Medulla oblongata (tissue), 1 donor: ENCODE measurements around the gene TOX2.
A peak's percentile ranks its signal among the peaks of the same experiment; 100 is the strongest.

Experiments used
- DNase-seq: peaks from one replicate; pipeline ENCODE4 v3.0.0-alpha.2; 2015; ENCODE audit errors: extremely low spot score

Gene TOX2

DNA sequence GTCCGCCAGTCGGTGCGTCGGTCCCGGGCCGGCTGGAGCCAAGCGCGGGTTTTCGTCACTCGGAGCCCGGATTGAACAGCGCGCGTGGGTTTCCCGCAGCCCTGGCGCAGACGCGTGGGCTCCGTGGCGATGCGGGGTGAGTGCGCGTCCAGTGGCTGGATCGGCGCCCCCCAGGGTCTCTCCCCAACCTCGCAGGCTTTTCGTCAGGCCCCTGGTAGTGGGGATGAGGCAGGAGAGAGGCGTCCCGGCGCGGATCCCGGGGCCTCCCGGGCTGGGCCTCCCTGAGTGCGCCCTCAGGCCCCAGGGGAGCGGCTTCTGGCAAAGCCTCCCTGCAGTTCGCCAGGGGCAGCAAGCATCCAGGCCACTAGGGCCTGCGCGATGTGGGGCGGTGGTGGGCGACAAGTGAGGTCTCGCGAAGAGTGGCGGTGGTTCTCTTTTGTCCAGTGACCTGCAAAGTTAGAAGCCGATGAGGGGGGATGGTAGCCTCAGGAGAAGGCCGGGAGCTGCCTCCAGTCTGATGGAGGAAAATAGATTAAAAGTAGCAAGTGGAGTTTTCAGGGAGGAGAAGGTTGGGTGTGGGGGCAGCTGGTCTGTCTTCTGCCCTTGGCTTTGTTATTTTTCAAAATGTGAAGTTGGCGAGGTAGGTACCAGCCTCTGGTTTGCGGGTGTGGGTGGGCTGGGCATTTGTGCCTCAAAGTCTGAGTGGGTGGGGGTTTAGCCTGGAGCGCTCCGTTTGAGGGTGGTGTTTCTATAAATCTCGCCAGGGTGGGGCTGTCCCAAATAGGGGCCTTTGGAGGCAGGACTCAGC, 1.6 kb downstream of the TOX2 start:
- no peak for DNase-seq

DNA sequence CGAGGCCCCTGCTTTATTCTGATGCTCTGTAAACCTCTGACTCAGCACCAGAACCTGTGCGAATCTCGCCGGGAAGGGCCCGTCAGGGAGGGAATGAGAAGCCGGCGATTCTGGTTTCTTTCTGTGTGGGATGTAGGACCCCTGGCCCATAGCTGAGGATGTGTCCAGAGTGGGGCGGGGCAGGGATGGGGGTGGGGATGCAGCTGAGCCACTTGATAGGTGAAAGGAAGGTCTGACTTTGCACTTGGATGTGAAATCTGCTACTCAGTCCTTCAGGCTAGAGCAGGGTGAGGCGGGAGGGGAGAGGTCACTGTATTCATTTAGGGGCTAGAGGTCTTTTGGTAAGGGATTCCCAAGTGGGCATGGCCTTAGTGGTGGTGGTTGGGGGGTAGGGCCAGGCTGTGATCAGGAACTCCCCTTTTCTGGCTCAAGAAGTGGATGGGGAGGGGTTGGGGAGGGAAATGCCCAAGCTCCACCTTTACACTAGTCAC, 2.3 kb downstream of the TOX2 start:
- no peak for DNase-seq

GRCh38 chr20:43917380-43917779, 2.7 kb downstream of the TOX2 start:
- no peak for DNase-seq

DNA sequence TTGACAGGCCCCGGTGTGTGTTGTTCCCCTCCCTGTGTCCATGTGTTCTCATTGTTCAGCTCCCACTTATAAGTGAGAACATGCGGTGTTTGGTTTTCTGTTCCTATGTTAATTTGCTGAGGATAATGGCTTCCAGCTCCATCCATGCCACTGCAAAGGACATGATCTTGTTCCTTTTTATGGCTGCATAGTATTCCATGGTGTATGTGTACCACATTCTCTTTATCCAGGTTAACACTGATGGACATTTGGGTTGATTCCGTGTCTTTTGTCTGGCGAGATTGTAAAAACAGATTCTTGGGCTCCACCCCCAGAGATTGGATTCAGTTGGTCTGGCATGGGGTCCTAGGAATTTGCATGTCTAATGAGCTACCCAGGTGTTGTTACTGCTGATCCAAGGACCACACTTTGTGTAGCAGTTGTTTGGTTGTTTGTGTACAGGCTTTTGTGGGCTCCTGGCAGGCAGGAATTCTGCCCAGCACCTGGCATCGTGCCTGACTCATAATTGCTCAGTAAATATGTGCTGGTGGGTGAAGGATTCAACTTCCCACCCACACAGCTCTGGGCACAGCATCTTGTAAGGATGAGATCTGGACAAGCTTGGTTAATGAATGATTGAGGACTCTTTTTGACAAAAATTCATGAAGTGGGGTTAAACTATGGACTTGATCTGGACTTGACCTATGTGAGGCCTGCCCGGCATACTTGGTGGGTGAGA, 5.2 kb downstream of the TOX2 start:
- DNase-seq: no peak

GRCh38 chr20:43920797-43921196, 6.1 kb downstream of the TOX2 start:
- DNase-seq: no peak

- DNase-seq: no peak
These were observed 6.7 kb downstream of the TOX2 start for GRCh38 chr20:43921227-43921780.

DNA sequence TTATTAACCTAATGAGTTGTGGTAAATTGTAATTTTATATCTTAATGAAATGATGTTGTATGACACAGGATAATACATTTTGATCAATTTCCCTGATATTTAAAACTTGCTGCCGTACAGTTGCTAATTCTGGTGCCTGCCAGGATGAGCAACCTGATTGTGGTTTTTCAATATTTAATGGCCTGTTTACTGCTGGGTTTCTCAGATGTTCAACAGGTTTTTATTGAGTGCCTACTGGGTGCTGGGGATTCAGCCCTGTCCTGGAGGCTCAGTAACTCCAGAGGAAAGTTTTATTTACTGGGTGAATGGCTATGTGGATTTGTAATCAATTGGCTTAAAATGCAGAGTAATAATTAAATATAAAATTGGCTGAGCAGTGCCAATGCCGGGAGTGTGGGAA, 8.0 kb downstream of the TOX2 start:
- no peak for DNase-seq

DNA sequence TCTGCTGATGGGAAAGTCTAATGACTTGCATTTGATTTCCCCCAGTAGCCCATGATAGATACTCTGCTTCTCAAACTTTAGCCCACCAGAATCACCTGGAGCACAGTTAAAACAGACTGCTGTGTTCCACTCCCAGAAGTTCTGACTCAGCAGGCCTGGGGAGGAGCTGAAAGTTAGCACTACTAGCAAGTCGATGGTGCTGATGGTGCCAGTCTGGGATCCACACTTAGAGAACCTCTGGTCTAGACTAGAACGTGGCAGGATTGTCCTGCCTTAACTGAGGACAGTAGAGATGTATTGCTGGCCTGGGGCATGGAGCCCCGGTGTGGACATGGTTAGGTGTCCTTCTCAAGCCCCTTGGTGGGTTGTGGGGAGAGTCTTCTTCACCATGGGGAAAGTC, 8.7 kb downstream of the TOX2 start:
- DNase-seq: no peak

GRCh38 chr20:43923917-43924316, 9.3 kb downstream of the TOX2 start:
- no peak for DNase-seq

- DNase-seq: no peak
These were observed 10.6 kb downstream of the TOX2 start for GRCh38 chr20:43925215-43925614.

- DNase-seq: no peak
These were observed 11.1 kb downstream of the TOX2 start for GRCh38 chr20:43925801-43926200.

DNA sequence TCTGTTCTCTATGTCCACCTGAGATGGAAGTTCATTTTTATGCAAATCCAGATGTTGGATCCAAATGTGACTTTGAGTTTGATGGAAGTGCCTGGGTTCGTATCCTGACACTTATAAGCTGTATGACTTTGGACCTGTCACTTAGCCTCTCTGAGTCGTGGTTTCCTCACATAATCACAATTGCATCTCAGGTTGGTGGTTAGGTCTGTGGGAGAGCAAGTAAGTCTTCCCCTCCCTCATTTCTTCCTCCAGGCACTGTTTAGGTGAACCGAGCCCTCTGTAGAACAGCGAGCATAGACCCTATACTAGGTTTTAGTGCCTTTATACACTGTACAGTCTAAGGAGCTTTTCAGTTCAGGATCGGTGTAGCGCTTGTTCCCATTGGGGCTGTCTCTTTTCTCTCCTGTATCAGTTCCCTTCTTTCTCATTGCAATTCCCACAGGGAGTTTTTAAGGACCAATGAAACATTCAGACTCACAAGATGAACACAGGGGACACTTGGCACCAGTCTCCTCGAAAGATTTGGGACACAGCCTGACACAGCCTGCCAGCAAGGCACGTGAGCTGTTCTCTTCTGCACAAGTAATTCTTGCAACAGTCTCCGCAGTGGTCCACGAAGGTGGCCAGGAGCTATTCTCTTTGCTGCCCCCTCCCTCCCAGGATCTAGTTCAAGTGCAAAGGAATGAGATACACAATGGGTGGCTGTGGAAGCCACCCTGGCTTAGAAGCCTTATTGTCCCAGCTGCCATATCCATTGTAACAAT, 11.8 kb downstream of the TOX2 start:
- DNase-seq: peak; percentile 31

DNA sequence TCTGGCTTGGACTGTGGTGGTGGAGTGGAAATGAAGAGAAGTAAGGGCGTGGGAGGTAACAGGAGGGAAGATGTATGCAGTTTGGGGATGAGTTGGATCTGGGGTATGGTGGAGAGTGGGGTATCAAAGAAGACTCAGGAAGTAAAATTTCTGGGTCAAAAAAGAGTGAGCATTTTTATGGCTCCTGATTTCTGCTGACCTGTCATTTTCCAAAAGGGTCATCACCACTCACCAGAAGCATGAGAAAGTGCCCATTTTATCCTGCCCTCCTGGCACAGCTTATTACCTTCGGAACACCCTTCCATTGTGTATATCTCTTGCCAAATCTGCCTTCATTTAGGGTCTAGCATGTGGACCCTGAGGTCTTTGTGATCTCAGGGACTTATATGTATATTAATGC, 17.3 kb downstream of the TOX2 start:
- no peak for DNase-seq

GRCh38 chr20:43934833-43935232, 20.2 kb downstream of the TOX2 start:
- DNase-seq: no peak

- no peak for DNase-seq
These were observed 21.6 kb downstream of the TOX2 start for GRCh38 chr20:43936104-43936770.

DNA sequence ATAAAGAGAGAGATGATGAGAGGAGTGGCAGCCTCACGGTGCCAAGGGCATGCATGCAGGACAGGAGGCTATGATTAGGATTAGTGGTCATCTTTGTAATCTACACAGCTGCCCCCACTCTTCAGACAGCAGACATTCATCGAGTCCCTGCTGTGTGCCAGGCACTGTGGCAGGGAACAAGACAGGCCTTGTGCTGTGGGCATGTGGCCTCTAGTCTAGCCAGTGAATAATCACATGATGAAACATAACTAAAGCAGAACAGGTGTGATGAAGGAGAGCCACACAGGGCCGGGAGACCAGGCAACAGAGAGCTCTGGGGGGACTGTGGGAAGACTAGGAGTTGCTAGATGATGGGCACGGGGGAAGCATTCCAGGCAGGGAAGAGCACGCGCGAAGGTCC, 22.2 kb downstream of the TOX2 start:
- DNase-seq: no peak

- no peak for DNase-seq
These were observed 22.9 kb downstream of the TOX2 start for GRCh38 chr20:43937591-43937990.

GRCh38 chr20:43938017-43938655, 23.5 kb downstream of the TOX2 start:
- DNase-seq: no peak

- peak; percentile 35 for DNase-seq
These were observed 24.5 kb downstream of the TOX2 start for GRCh38 chr20:43938932-43939761.

DNA sequence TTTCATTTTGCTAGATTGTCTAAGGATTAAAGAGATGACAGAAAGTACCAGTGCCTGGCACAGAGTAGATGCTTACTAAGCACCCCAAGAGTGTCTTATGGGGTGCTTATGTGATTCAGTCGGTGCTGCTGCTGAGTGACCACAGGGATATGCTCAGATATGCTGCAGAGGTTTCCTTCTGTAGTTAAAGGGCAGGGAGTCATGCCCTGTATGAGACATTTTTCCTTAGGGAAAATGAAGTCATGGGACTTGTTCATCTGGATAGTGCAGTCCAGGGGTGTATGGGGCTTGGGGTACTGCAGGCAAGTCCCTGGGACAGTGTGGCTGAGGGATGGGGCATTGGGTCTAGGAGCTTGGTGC, 25.1 kb downstream of the TOX2 start:
- no peak for DNase-seq
